Suprapubic skin (tissue), 4 donors: ENCODE data around the gene ZNF385A. TPM values are rescaled to one million over a fixed set of nuclear protein-coding genes. Genes with fewer than 3 reads are reported as not detected.
"Not testable (repeated sequence)": the region's sequence is repeated elsewhere in the genome, so short reads cannot be mapped to it uniquely, and the experiment has no call there.

Source experiments
- DNase-seq, 2 donors: peaks; one replicate each; pipeline ENCODE4 v3.0.0-alpha.2; 2019; ENCODE audit warnings: low spot score in 2 of 2
- H3K27ac ChIP-seq: fragments of 200-600 bp; sonication (generic); one replicate; pipeline ENCODE4 v1.5.1; 2019
- H3K27me3 ChIP-seq: fragments of 200-600 bp; sonication (generic); one replicate; pipeline ENCODE4 v1.5.1; 2019
- H3K36me3 ChIP-seq: fragments of 200-600 bp; sonication (generic); one replicate; pipeline ENCODE4 v1.5.1; 2019
- H3K4me1 ChIP-seq: fragments of 200-600 bp; sonication (generic); one replicate; pipeline ENCODE4 v1.5.1; 2019
- H3K4me3 ChIP-seq: fragments of 200-600 bp; sonication (generic); one replicate; pipeline ENCODE4 v1.5.1; 2019; ENCODE audit warnings: mild to moderate bottlenecking
- H3K9me3 ChIP-seq: fragments of 200-600 bp; sonication (generic); one replicate; pipeline ENCODE4 v1.5.1; 2019
- EP300 ChIP-seq: sonication (generic); formaldehyde crosslinking; IDR thresholded peaks from one replicate; pipeline ENCODE4 v1.6.1; 2017; ENCODE audit warnings: antibody characterized with exemption
- POLR2A ChIP-seq, 2 donors: fragments of 450-650 bp; IDR thresholded peaks; one replicate each; pipeline ENCODE4 v1.6.1; 2017; ENCODE audit warnings: antibody characterized with exemption in 2 of 2, mild to moderate bottlenecking in 2 of 2, moderate library complexity in 2 of 2
- POLR2AphosphoS5 ChIP-seq, 3 donors: sonication (generic); formaldehyde crosslinking; IDR thresholded peaks; one replicate each; pipeline ENCODE4 v1.6.1; 2017; ENCODE audit warnings: antibody characterized with exemption in 3 of 3
- WGBS: methylation state at CpG from one replicate; pipeline ENCODE4 v1.1.5; 2018; 5-methylcytosine and 5-hydroxymethylcytosine counted together
- total RNA-seq, 4 donors: library from RNA; depleted of rRNA; stranded (reverse); fragments of >200 nt; gene quantifications; one replicate each; pipeline ENCODE4 v1.1.0, GENCODE V29; 2016
- TF ChIP-seq, protein P1 (sequence below), 2 donors: fragments of 200-600 bp in 1 of 2; fragments of 450-650 bp in 1 of 2; sonication (generic) in 1 of 2; IDR thresholded peaks; one replicate each; pipeline ENCODE4 v1.5.1; 2016 to 2019; ENCODE audit warnings: antibody characterized with exemption in 2 of 2, mild to moderate bottlenecking in 1 of 2, moderate library complexity in 1 of 2

The ZNF385A gene
- total RNA-seq, 4 donors from 2014 or later, result 99.5 to 134 (median 113) TPM

DNA sequence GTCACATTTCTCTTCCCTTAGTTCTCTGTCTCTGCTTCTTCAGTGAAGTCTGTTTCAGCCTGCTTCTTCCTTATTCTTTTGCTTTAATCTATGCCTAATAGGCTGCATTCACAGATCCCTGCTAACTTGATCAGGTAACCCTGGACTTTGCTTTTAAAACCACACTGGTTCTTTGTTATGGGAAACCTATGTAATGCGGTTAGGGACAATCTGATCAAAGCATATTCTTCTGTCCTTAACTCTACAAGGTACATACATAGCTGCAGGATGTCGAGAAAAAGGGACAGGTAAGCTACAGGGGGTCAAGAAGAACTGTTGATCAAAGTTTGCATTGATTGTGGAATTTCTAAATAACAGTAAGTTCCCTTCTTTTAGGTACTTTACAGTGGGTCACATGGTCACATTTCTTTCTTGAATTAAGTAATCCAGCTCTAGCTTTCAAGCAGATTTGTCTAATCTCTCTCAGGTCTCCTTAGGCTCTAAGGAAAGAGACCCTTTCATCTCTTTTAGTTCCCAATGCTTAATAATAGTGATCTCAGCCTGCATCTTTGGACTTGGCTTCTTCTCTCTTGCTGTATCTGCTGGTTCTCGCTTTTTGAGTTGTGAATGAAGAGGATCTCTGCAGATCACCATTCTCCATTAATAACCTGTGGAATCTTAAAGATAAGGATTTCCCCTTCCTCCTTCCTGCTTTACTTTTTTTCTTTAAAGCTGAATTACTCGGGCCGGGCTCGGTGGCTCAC, 55.8 kb downstream of the ZNF385A start:
- peaks cover 44% of the 10 kb centered on the region for H3K4me1 ChIP-seq
- no peak overlapping the region for H3K4me3 ChIP-seq
- H3K9me3 ChIP-seq, result no peaks in the 10 kb centered on the region
- H3K27ac ChIP-seq, result no peak overlapping the region
- peaks cover 7% of the 10 kb centered on the region for H3K36me3 ChIP-seq
- no peak for DNase-seq
- WGBS, result 77% methylated on average over 6 of the region's 6 CpGs
- no peak for TF ChIP-seq EP300
- TF ChIP-seq, protein P1, sequence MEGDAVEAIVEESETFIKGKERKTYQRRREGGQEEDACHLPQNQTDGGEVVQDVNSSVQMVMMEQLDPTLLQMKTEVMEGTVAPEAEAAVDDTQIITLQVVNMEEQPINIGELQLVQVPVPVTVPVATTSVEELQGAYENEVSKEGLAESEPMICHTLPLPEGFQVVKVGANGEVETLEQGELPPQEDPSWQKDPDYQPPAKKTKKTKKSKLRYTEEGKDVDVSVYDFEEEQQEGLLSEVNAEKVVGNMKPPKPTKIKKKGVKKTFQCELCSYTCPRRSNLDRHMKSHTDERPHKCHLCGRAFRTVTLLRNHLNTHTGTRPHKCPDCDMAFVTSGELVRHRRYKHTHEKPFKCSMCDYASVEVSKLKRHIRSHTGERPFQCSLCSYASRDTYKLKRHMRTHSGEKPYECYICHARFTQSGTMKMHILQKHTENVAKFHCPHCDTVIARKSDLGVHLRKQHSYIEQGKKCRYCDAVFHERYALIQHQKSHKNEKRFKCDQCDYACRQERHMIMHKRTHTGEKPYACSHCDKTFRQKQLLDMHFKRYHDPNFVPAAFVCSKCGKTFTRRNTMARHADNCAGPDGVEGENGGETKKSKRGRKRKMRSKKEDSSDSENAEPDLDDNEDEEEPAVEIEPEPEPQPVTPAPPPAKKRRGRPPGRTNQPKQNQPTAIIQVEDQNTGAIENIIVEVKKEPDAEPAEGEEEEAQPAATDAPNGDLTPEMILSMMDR (IDR thresholded peaks at IDR 0.05), result no peak
- TF ChIP-seq POLR2AphosphoS5 (IDR thresholded peaks at IDR 0.05), result no peak
- no peak for TF ChIP-seq POLR2A (IDR thresholded peaks at IDR 0.05)
- no peaks in the 10 kb centered on the region for H3K27me3 ChIP-seq

DNA sequence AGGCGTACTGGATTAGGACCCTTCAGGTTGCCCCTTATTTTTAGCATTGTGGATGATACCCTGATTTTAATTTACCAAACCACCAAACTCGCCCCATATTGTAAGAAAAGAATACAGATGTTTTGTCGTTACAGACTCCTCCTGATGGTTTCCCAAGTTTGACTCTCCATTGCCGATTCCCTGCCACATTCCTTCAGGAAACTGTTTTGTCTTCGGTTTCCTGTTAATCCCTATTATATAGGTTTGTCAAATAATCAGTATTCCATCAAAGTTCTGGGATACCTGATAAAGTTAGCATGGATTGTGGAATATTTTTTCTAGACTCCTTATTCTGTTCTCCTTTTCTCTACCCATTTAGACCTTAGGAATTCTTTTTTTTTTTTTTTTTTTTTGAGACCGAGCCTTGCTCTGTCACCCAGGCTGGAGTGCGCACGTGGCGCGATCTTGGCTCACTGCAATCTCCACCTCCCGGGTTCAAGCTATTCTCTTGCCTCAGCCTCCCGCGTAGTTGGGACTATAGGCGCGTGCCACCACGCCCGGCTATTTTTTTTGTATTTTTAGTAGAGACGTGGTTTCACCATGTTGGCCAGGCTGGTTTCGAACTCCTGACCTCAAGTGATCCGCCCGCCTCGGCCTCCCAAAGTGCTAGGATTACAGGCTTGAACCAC, 59.0 kb downstream of the ZNF385A start:
- H3K27me3 ChIP-seq, H3K36me3 ChIP-seq, DNase-seq, H3K9me3 ChIP-seq: not testable (repeated sequence)
- Histone ChIP-seq H3K27ac (peak overlapping the region; percentile 91), H3K4me1 (peaks cover 34% of the 10 kb centered on the region), H3K4me3 (peak overlapping the region; percentile 84)
- WGBS, result 36% methylated on average over 22 of the region's 22 CpGs

DNA sequence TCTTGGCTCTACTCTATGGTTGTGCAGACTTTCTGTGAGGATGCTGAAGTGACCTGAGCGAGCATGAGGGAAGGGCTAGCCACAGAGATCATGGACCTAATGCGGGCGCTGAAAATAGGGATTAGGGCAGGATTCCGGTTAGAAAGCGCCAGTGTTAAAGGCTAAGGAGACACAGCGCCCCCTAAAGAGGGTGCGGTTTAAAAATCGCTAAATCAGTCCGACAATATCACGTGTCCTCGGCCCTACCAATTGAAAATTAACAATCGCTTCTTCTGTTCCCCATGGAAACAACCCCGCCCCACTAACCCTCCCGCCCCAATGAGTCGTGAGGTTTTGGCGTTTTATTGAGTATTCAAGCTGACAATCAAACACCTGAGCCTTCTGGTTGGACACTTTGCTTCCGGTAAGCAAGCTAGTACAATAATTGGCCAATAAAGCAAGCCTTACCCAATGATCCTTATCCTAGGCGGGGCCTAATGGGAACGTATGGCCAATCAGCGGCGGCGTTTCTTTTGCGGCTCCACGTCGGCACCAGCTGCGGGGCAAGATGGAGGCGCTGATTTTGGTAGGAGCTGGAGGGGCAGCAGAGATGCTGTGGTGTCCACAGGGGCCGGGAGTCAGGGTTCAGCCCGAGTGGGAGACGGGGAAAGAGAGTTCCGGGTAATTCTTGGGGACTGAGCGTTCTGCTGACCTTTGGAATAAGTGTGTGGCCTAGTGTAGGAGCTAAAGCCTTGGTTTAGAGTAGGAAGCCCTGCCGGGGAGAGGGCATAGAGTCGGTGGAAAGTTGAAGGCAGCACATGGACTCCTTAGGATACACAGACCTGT, 59.7 kb downstream of the ZNF385A start, which contains the start of gene COPZ1:
Gene COPZ1, plus strand, starts transcription at position 515 of the 825 bp plus-strand sequence. Its CDS starts 33 bp downstream, at position 548.
- peak within 1 kb of the TSS; percentile 91 for H3K27ac ChIP-seq
- TF ChIP-seq POLR2A (IDR thresholded peaks at IDR 0.05) (peak in 1 of 2 donors; percentile 74), POLR2AphosphoS5 (IDR thresholded peaks at IDR 0.05) (peak in 2 of 3 donors; percentile 72 to 74), EP300 (no peak)
- TF ChIP-seq, protein P1 (IDR thresholded peaks at IDR 0.05), result peak; percentile 59 to 74
- WGBS, result 3% methylated on average over 29 of the region's 34 CpGs
- peak; percentile 98 for DNase-seq
- no peaks in the 10 kb centered on the region for H3K27me3 ChIP-seq
- peaks cover 31% of the 10 kb centered on the region for H3K4me1 ChIP-seq
- H3K36me3 ChIP-seq, result peaks cover 7% of the 10 kb centered on the region
- peak within 1 kb of the TSS; percentile 84 for H3K4me3 ChIP-seq
- no peaks in the 10 kb centered on the region for H3K9me3 ChIP-seq

DNA sequence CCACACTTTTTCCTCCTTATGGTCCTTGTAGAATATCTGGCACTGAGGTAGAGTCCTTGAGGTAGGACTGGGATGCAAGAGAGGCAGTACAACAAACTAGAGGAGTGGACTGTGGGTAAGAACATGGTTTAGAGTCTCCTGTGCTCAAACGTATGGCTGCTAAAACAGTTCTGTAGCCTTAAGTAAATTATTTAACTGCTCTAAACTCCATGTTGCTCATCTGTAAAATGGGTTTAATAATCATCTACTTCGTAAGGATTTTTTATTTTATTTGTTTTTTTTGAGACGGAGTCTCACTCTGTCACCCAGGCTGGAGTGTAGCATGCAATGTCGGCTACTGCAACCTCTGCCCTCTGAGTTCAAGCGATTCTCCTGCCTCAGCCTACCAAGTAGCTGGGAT, 63.2 kb downstream of the ZNF385A start:
- Histone ChIP-seq H3K4me1 (peaks cover 9% of the 10 kb centered on the region), H3K36me3 (no peaks in the 10 kb centered on the region), H3K4me3 (no peak overlapping the region), H3K27me3 (no peaks in the 10 kb centered on the region), H3K27ac (no peak overlapping the region), H3K9me3 (no peaks in the 10 kb centered on the region)
- DNase-seq, result no peak
- TF ChIP-seq EP300 (no peak), POLR2AphosphoS5 (IDR thresholded peaks at IDR 0.05) (no peak), POLR2A (IDR thresholded peaks at IDR 0.05) (no peak)
- TF ChIP-seq, protein P1 (IDR thresholded peaks at IDR 0.05), result no peak
- 91% methylated on average over 5 of the region's 5 CpGs for WGBS

Other genes starting within 250 kb of the ZNF385A start
- 10 to 100 TPM; 40.6 to 56.4 (median 52.6) TPM for gene SMUG1, start 195.7 kb downstream of the ZNF385A start, total RNA-seq
- 10 to 100 TPM; 23.7 to 45.7 (median 33.6) TPM for gene CBX5, start 104.6 kb downstream of the ZNF385A start, total RNA-seq
- 100 to 1,000 TPM; 331 to 613 (median 394) TPM for gene HNRNPA1, start 104.0 kb downstream of the ZNF385A start, total RNA-seq
- gene NFE2, start 83.7 kb downstream of the ZNF385A start, total RNA-seq, result 1 to 10 TPM; 1.4 to 8.6 (median 6.3) TPM
- gene COPZ1, start 59.6 kb downstream of the ZNF385A start, total RNA-seq, result 10 to 100 TPM; 70.9 to 89.0 (median 77.6) TPM
- 1 to 10 TPM in 1 of 4 donors, under 1 TPM in 3; 0.38 to 1.7 (median 0.73) TPM for gene GPR84, start 20.2 kb downstream of the ZNF385A start, total RNA-seq
- gene ITGA5, start 34.5 kb upstream of the ZNF385A start, total RNA-seq, result 10 to 100 TPM; 16.3 to 36.4 (median 24.8) TPM
- gene GTSF1, start 88.9 kb upstream of the ZNF385A start, total RNA-seq, result not detected
- 10 to 100 TPM in 1 of 4 donors, 1 to 10 TPM in 3; 3.6 to 19.6 (median 4.6) TPM for gene NCKAP1L, start 113.0 kb upstream of the ZNF385A start, total RNA-seq
- 1 to 10 TPM; 1.8 to 4.8 (median 3.9) TPM for gene PDE1B, start 164.9 kb upstream of the ZNF385A start, total RNA-seq
- 10 to 100 TPM in 1 of 4 donors, 1 to 10 TPM in 3; 3.5 to 11.0 (median 5.9) TPM for gene PPP1R1A, start 203.9 kb upstream of the ZNF385A start, total RNA-seq